Heart right ventricle (tissue), 16 donors: ENCODE measurements around the gene ZNF8. TPM values are rescaled to one million over a fixed set of nuclear protein-coding genes. Genes with fewer than 3 reads are reported as not detected.

Experiments used
- ATAC-seq, 8 donors: fragments of 200-7000 bp; cut with Tn5 transposase; one replicate each; pipeline ENCODE4 v1.9.1; 2020; ENCODE audit warnings: mild to moderate bottlenecking in 8 of 8, moderate library complexity in 8 of 8, moderate number of reproducible peaks in 1 of 8
- DNase-seq, 2 donors: peaks; one replicate each; pipeline ENCODE4 v3.0.0-alpha.2; 2020
- H3K27ac ChIP-seq, 10 donors: fragments of 200-600 bp; sonication (generic) in 2 of 10; one replicate each; pipeline versions ENCODE4 v1.5.0 to v1.8.0; 2020 to 2022; ENCODE audit warnings: mild to moderate bottlenecking in 3 of 10
- H3K27me3 ChIP-seq, 7 donors: fragments of 200-600 bp; one replicate each; pipeline ENCODE4 v1.8.0; 2021 to 2022; ENCODE audit warnings: mild to moderate bottlenecking in 2 of 7
- H3K36me3 ChIP-seq, 9 donors: fragments of 200-600 bp; sonication (generic) in 1 of 9; one replicate each; pipeline versions ENCODE4 v1.5.0 to v1.8.0; 2020 to 2022; ENCODE audit warnings: mild to moderate bottlenecking in 2 of 9
- H3K4me1 ChIP-seq, 9 donors: fragments of 200-600 bp; sonication (generic) in 1 of 9; one replicate each; pipeline versions ENCODE4 v1.5.0 to v1.8.0; 2020 to 2022; ENCODE audit warnings: mild to moderate bottlenecking in 4 of 9
- H3K4me3 ChIP-seq, 10 donors: fragments of 200-600 bp; sonication (generic) in 2 of 10; one replicate each; pipeline versions ENCODE4 v1.5.0 to v1.8.0; 2020 to 2022; ENCODE audit warnings: mild to moderate bottlenecking in 7 of 10, moderate library complexity in 2 of 10
- H3K9me3 ChIP-seq, 11 donors: fragments of 200-600 bp in 10 of 11; sonication (generic) in 2 of 11; one replicate each; pipeline versions ENCODE4 v1.5.0 to v1.8.0; 2013 to 2022; ENCODE audit warnings: mild to moderate bottlenecking in 2 of 11, control low read depth in 1 of 11, moderate library complexity in 1 of 11
- WGBS, 2 donors: extraction: QIAGEN DNeasy Blood & Tissue Kit; methylation state at CpG; one replicate each; pipeline ENCODE4 v1.1.7; 2013; ENCODE audit warnings: inconsistent platforms in 1 of 2; 5-methylcytosine and 5-hydroxymethylcytosine counted together
- intact Hi-C, 10 donors: fragments of 100-400 bp; cut with DNase I; formaldehyde crosslinking; loops; one replicate each; pipeline versions ENCODE4 v1.11.1 to v1.14.2; 2022
- polyA plus RNA-seq, 2 donors: library from polyadenylated mRNA; stranded (reverse); fragments of 200-250 nt; gene quantifications; one replicate each; pipeline ENCODE4 v1.2.3, GENCODE V29; 2013
- total RNA-seq, 10 donors: library from RNA; stranded (reverse); fragmentation: NEBNext Ultra II Directional in 3 of 10; extraction: Animal tissue kit (Norgen Biotek cat#: 25700) in 3 of 10; gene quantifications; one replicate each; pipeline versions ENCODE4 v1.2.1 to v1.2.4, GENCODE V29; 2021 to 2023
- TF ChIP-seq, protein P1 (sequence below), 9 donors: fragments of 200-600 bp; sonication (generic) in 2 of 9; IDR thresholded peaks; one replicate each; pipeline versions ENCODE4 v1.5.0 to v1.8.0; 2021 to 2022; ENCODE audit warnings: antibody characterized with exemption in 9 of 9, mild to moderate bottlenecking in 5 of 9, moderate library complexity in 1 of 9
- donor health status: Arrhythmogenic right ventricular cardiomyopathy.
- donor health status: ischemic (EF 13 %, LVEDD 7.1; RV severe dilation, severe dysfunction).
- donor health status: healthy with polysubstance abuse.
- donor health status: DM: no; HTN: yes; CAD: no.
- donor health status: DM: no; HTN: no; CAD: no.
- donor health status: ischemic (EF 25% LVEDD 6.9; RV normal size, moderate dysfunction).
- donor health status: ischemic (EF 25% LVEDD 5.7; RV mildly dilated, moderate dysfunction).
- donor health status: healthy.
- donor health status: DM: yes; HTN: yes; CAD: no.
- donor health status: Ischemic cardiomyopathy.
- donor health status: ischemic (EF 35%, LVEDD 5.7; RV mildly dilated, moderate dysfunction).
- donor health status: nonischemic (EF 11% LVEDD 7.7; RV severe dilation, severe dysfunction).
- donor health status: DM: yes; HTN: yes; CAD: no.
- donor health status: PGD.
- donor health status: ischemic (EF 29% LVEDD 5.4; RV normal size, mild dysfunction).
- donor health status: nonischemic (EF 23%, LVEDD 6.1; RV moderate dilation, normal function).

The ZNF8 gene
- total and polyA plus RNA-seq, 12 donors = 1.4 to 6.2 (median 5.3) TPM

GRCh38 chr19:58279042-58279924 is 528 bp downstream of the ZNF8 start:
- Histone ChIP-seq H3K9me3 (peaks cover 0 to 44% (median 6%) of the 10 kb centered on the region in 11 donors), H3K36me3 (peaks cover 0 to 30% (median 13%) of the 10 kb centered on the region in 9 donors), H3K4me1 (peaks cover 4 to 29% (median 20%) of the 10 kb centered on the region in 9 donors), H3K4me3 (peak overlapping the region; percentile 58 to 98 (median 88)), H3K27ac (peak overlapping the region; percentile 74 to 98 (median 96)), H3K27me3 (no peaks in the 10 kb centered on the region)
- intact Hi-C loops = loop anchor here in 3 of 10 donors (5.0 to 10.0 kb wide), 3 partner anchors 47 to 94 kb away; partner anchors contain the start of genes ZNF274 (in 2 of the 3) and ZNF544 (in 1 of the 3)
- TF ChIP-seq, protein P1, sequence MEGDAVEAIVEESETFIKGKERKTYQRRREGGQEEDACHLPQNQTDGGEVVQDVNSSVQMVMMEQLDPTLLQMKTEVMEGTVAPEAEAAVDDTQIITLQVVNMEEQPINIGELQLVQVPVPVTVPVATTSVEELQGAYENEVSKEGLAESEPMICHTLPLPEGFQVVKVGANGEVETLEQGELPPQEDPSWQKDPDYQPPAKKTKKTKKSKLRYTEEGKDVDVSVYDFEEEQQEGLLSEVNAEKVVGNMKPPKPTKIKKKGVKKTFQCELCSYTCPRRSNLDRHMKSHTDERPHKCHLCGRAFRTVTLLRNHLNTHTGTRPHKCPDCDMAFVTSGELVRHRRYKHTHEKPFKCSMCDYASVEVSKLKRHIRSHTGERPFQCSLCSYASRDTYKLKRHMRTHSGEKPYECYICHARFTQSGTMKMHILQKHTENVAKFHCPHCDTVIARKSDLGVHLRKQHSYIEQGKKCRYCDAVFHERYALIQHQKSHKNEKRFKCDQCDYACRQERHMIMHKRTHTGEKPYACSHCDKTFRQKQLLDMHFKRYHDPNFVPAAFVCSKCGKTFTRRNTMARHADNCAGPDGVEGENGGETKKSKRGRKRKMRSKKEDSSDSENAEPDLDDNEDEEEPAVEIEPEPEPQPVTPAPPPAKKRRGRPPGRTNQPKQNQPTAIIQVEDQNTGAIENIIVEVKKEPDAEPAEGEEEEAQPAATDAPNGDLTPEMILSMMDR (IDR thresholded peaks at IDR 0.05) = no peak
- DNase-seq = peak; percentile 82 to 89
- WGBS, 2 donors = 2% methylated on average over 60 of the region's 60 CpGs
- ATAC-seq = peak; percentile 60 to 88 (median 78)

GRCh38 chr19:58279925-58280316 is 1.2 kb downstream of the ZNF8 start:
- Histone ChIP-seq H3K4me1 (peaks cover 4 to 29% (median 20%) of the 10 kb centered on the region in 9 donors), H3K4me3 (peak overlapping the region in 8 of 10 donors; percentile 58 to 98 (median 88)), H3K27me3 (no peaks in the 10 kb centered on the region), H3K9me3 (peaks cover 0 to 44% (median 4%) of the 10 kb centered on the region in 11 donors), H3K27ac (peak overlapping the region in 8 of 10 donors; percentile 74 to 98 (median 96)), H3K36me3 (peaks cover 0 to 27% (median 6%) of the 10 kb centered on the region in 9 donors)
- WGBS, 2 donors = 59 to 70% methylated on average over 4 of the region's 4 CpGs
- ATAC-seq = no peak
- TF ChIP-seq, protein P1 (IDR thresholded peaks at IDR 0.05) = no peak
- intact Hi-C loops = loop anchor here in 3 of 10 donors (5.0 to 10.0 kb wide), 3 partner anchors 48 to 95 kb away; partner anchors contain the start of genes ZNF274 (in 2 of the 3) and ZNF544 (in 1 of the 3)
- DNase-seq = no peak

DNA sequence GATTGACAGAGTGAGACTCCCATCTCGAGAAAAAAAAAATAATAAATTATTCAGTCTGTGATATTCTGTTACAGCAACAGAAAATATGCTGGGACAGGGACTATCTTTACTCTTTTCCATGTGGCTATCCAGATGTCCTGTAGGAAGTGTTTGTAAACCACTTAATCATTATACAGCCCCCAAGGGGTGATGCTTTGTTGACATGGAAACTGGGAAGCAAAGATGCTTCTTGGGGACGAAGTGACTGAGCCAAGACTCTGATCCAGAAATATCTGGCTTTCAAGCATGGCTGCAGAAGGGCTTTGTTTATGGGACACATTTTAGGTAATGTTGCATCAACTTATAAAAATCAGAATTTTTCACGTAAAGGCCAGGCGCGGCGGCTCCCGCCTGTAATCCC is 5.4 kb downstream of the ZNF8 start:
- no peak for ATAC-seq
- Histone ChIP-seq H3K4me1 (peaks cover 0 to 18% (median 12%) of the 10 kb centered on the region in 9 donors), H3K27me3 (no peaks in the 10 kb centered on the region), H3K4me3 (no peak overlapping the region), H3K36me3 (peaks cover 0 to 55% (median 38%) of the 10 kb centered on the region in 9 donors), H3K27ac (no peak overlapping the region), H3K9me3 (peaks cover 0 to 36% (median 0%) of the 10 kb centered on the region in 11 donors)
- DNase-seq = no peak
- TF ChIP-seq, protein P1 (IDR thresholded peaks at IDR 0.05) = no peak
- intact Hi-C loops = no loop called here
- 87% methylated on average over 7 of the region's 7 CpGs for WGBS, 2 donors

GRCh38 chr19:58291943-58292342 is 13.2 kb downstream of the ZNF8 start:
- H3K4me3 ChIP-seq = no peak overlapping the region
- no peak for ATAC-seq
- no peaks in the 10 kb centered on the region for H3K27me3 ChIP-seq
- peaks cover 0 to 88% (median 16%) of the 10 kb centered on the region in 11 donors for H3K9me3 ChIP-seq
- 93 to 96% methylated on average over 7 of the region's 7 CpGs for WGBS, 2 donors
- H3K4me1 ChIP-seq = no peaks in the 10 kb centered on the region
- no peak overlapping the region for H3K27ac ChIP-seq
- no peak for DNase-seq
- intact Hi-C loops = no loop called here
- TF ChIP-seq, protein P1 (IDR thresholded peaks at IDR 0.05) = no peak
- H3K36me3 ChIP-seq = peaks cover 0 to 100% (median 81%) of the 10 kb centered on the region in 9 donors
